ENCODE results near the gene AGBL3. TPM values are rescaled to one million over a fixed set of nuclear protein-coding genes. Genes with fewer than 3 reads are reported as not detected.

Gene AGBL3
- polyA plus RNA-seq, 3 donors = 0.03 to 0.20 (median 0.12) TPM

DNA sequence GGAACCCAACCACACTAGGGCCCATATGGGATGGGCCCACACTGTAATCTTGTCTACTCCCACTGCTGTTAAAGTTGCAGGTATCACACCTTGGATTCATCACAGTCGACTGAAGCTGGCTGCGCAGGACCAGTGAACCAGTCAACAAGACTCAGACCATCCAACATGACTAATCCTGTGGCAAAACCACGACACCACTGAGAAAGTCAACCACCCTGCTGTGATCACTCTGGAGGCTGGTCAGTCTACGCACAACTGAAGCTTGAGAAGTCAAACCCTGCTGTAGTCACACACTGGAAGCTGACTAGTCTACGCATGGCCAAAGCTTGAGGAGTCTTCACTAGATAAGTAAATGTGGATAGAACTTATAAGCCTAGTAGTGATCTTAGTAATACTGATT is 193.8 kb downstream of the AGBL3 start:
- peaks cover 39 to 42% of the 10 kb centered on the region in 2 donors for H3K36me3 Mint-ChIP-seq
- WGBS (ENCODE audit: insufficient coverage) = 100% methylated on average over 3 of the region's 5 CpGs

DNA sequence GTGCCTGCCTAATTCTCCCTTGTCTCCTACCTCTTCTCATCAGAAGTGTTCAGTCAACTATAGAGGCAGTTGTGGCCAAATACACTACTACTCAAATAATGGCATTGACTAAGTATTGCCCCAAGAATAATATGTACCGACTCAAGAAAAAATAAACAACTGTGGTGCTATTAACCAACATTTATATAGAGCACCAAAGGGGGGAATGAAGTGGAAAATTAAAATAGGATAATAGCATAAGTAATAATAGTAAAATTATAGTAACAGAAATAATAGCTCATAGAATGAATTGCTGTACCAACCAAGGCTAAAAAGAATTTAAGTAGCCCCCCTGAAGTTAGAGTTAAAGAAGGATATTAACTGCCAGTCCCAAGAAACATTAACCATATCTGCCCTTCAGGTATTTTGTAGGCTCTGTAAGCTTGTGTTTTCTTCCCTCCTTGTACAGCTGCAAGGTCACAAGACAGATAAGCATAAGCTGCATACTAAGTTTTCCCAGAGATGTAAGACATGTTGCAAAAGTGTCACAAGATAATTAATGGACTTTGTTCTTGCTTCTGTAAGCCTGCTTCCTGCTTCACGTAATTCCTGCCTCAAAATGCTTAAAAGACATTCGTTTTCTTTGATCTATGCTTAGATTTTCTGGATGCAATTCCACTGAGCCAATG is 195.1 kb downstream of the AGBL3 start:
- H3K4me1 Mint-ChIP-seq = no peaks in the 10 kb centered on the region
- peak overlapping the region in 1 of 3 experiments; percentile 2 for H3K4me3 ChIP-seq (replicated peaks in 1 of 3; ENCODE audit: low read depth in 2 of 3, low read length in 3 of 3)
- no peak for DNase-seq
- no peaks in the 10 kb centered on the region for H3K27me3 ChIP-seq (ENCODE audit: control insufficient read depth in 2 of 2, insufficient read depth in 2 of 2, low read length in 2 of 2)
- no peak overlapping the region for H3K4me2 ChIP-seq (replicated peaks; ENCODE audit: extremely low read depth, low read length, poor library complexity, severe bottlenecking)
- H3K9me3 Mint-ChIP-seq = peaks cover 33 to 56% (median 48%) of the 10 kb centered on the region in 7 donors
- peaks cover 35 to 55% of the 10 kb centered on the region in 2 donors for H3K36me3 ChIP-seq (replicated peaks in 1 of 2; ENCODE audit: control insufficient read depth in 1 of 2, insufficient read depth in 2 of 2, low read length in 2 of 2)
- peaks cover 49 to 52% of the 10 kb centered on the region in 2 donors for H3K36me3 Mint-ChIP-seq
- peaks cover 0 to 2% (median 0%) of the 10 kb centered on the region in 3 donors for H3K27me3 Mint-ChIP-seq (ENCODE audit: low read depth in 3 of 3)
- no peak overlapping the region for H3K4me3 Mint-ChIP-seq
- H3K9me3 ChIP-seq (replicated peaks in 1 of 2; ENCODE audit: control insufficient read depth in 1 of 2, insufficient read depth in 1 of 2, low read length in 2 of 2) = peaks cover 45% of the 10 kb centered on the region in 2 donors
- 100% methylated on average over 1 of the region's 3 CpGs for WGBS (ENCODE audit: insufficient coverage)
- TF ChIP-seq, protein P1, sequence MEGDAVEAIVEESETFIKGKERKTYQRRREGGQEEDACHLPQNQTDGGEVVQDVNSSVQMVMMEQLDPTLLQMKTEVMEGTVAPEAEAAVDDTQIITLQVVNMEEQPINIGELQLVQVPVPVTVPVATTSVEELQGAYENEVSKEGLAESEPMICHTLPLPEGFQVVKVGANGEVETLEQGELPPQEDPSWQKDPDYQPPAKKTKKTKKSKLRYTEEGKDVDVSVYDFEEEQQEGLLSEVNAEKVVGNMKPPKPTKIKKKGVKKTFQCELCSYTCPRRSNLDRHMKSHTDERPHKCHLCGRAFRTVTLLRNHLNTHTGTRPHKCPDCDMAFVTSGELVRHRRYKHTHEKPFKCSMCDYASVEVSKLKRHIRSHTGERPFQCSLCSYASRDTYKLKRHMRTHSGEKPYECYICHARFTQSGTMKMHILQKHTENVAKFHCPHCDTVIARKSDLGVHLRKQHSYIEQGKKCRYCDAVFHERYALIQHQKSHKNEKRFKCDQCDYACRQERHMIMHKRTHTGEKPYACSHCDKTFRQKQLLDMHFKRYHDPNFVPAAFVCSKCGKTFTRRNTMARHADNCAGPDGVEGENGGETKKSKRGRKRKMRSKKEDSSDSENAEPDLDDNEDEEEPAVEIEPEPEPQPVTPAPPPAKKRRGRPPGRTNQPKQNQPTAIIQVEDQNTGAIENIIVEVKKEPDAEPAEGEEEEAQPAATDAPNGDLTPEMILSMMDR (IDR thresholded peaks at IDR 0.05) = no peak
- H2AFZ ChIP-seq (ENCODE audit: insufficient read depth, low read depth, low read length, poor library complexity, severe bottlenecking) = no peak overlapping the region
- no peak overlapping the region for H3K27ac ChIP-seq (ENCODE audit: low read depth in 1 of 2, low read length in 2 of 2)
- no peaks in the 10 kb centered on the region for H3K4me1 ChIP-seq (ENCODE audit: control insufficient read depth in 1 of 2, insufficient read depth in 2 of 2, low read length in 2 of 2)
- H3K79me2 ChIP-seq (ENCODE audit: insufficient read depth, low read length) = no peaks in the 10 kb centered on the region
- H3K27ac Mint-ChIP-seq = no peak overlapping the region
- intact Hi-C loops (cut with micrococcal nuclease) = no loop called here
- no peak overlapping the region for H3K9ac ChIP-seq (ENCODE audit: insufficient read depth, low read length, poor library complexity, severe bottlenecking)
- H4K20me1 ChIP-seq (ENCODE audit: insufficient read depth, low read length) = no peaks in the 10 kb centered on the region

More for the DNA sequence above, 193.8 kb downstream of the AGBL3 start:
- Mint-ChIP-seq H3K27me3 (ENCODE audit: low read depth in 3 of 3) (peaks cover 0 to 2% (median 0%) of the 10 kb centered on the region in 3 donors), H3K9me3 (peaks cover 33 to 56% (median 48%) of the 10 kb centered on the region in 7 donors), H3K4me3 (no peak overlapping the region), H3K4me1 (no peaks in the 10 kb centered on the region), H3K27ac (no peak overlapping the region)
- DNase-seq = no peak
- no peak overlapping the region for H3K9ac ChIP-seq (ENCODE audit: insufficient read depth, low read length, poor library complexity, severe bottlenecking)
- no peaks in the 10 kb centered on the region for H3K79me2 ChIP-seq (ENCODE audit: insufficient read depth, low read length)
- H4K20me1 ChIP-seq (ENCODE audit: insufficient read depth, low read length) = no peaks in the 10 kb centered on the region
- no peak overlapping the region for H3K27ac ChIP-seq (ENCODE audit: low read depth in 1 of 2, low read length in 2 of 2)
- no peaks in the 10 kb centered on the region for H3K27me3 ChIP-seq (ENCODE audit: control insufficient read depth in 2 of 2, insufficient read depth in 2 of 2, low read length in 2 of 2)
- intact Hi-C loops (cut with micrococcal nuclease) = no loop called here
- H3K4me1 ChIP-seq (ENCODE audit: control insufficient read depth in 1 of 2, insufficient read depth in 2 of 2, low read length in 2 of 2) = no peaks in the 10 kb centered on the region
- H3K9me3 ChIP-seq (replicated peaks in 1 of 2; ENCODE audit: control insufficient read depth in 1 of 2, insufficient read depth in 1 of 2, low read length in 2 of 2) = peaks cover 45% of the 10 kb centered on the region in 2 donors
- peaks cover 23 to 43% of the 10 kb centered on the region in 2 donors for H3K36me3 ChIP-seq (replicated peaks in 1 of 2; ENCODE audit: control insufficient read depth in 1 of 2, insufficient read depth in 2 of 2, low read length in 2 of 2)
- no peak overlapping the region for H3K4me3 ChIP-seq (replicated peaks in 1 of 3; ENCODE audit: low read depth in 2 of 3, low read length in 3 of 3)
- TF ChIP-seq, protein P1 (IDR thresholded peaks at IDR 0.05) = no peak
- H3K4me2 ChIP-seq (replicated peaks; ENCODE audit: extremely low read depth, low read length, poor library complexity, severe bottlenecking) = no peak overlapping the region
- H2AFZ ChIP-seq (ENCODE audit: insufficient read depth, low read depth, low read length, poor library complexity, severe bottlenecking) = no peak overlapping the region
